ENCODE measurements around the gene TUBB4B.
"Not testable (repeated sequence)": the region's sequence is repeated elsewhere in the genome, so short reads cannot be mapped to it uniquely, and the experiment has no call there.

TUBB4B gene

GRCh38 chr9:137237759-137238726 is 3.0 kb upstream of the TUBB4B start:
- H3K4me3 ChIP-seq (ENCODE audit: low read depth, low read length) = no peak overlapping the region
- no peak for DNase-seq (ENCODE audit: low read depth, low spot score)
- no peak for TF ChIP-seq CTCF (IDR thresholded peaks at IDR 0.05; ENCODE audit: low read depth, low read length)
- in situ Hi-C loops (cut with HindIII; ENCODE audit: low sequenced_read_pairs) = no loop called here

- H3K4me3 ChIP-seq (ENCODE audit: low read depth, low read length) = peak overlapping the region; percentile 50
- in situ Hi-C loops (cut with HindIII; ENCODE audit: low sequenced_read_pairs) = not testable (repeated sequence)
Measured at GRCh38 chr9:137239541-137240200, 1.4 kb upstream of the TUBB4B start.

GRCh38 chr9:137240318-137240840 is 708 bp upstream of the TUBB4B start:
- no peak for TF ChIP-seq CTCF (IDR thresholded peaks at IDR 0.05; ENCODE audit: low read depth, low read length)
- in situ Hi-C loops (cut with HindIII; ENCODE audit: low sequenced_read_pairs) = no loop called here
- DNase-seq (ENCODE audit: low read depth, low spot score) = peak; percentile 83
- peak overlapping the region; percentile 50 for H3K4me3 ChIP-seq (ENCODE audit: low read depth, low read length)

More at GRCh38 chr9:137239541-137240200, 1.4 kb upstream of the TUBB4B start:
- DNase-seq (ENCODE audit: low read depth, low spot score) = not testable (repeated sequence)

GRCh38 chr9:137241490-137242268 is 592 bp downstream of the TUBB4B start:
- H3K4me3 ChIP-seq (ENCODE audit: low read depth, low read length) = peak overlapping the region; percentile 80
- peak; percentile 33 for DNase-seq (ENCODE audit: low read depth, low spot score)
- in situ Hi-C loops (cut with HindIII; ENCODE audit: low sequenced_read_pairs) = no loop called here
- TF ChIP-seq CTCF (IDR thresholded peaks at IDR 0.05; ENCODE audit: low read depth, low read length) = no peak

- TF ChIP-seq CTCF (IDR thresholded peaks at IDR 0.05; ENCODE audit: low read depth, low read length) = no peak
- DNase-seq (ENCODE audit: low read depth, low spot score) = no peak
- in situ Hi-C loops (cut with HindIII; ENCODE audit: low sequenced_read_pairs) = no loop called here
- H3K4me3 ChIP-seq (ENCODE audit: low read depth, low read length) = peak overlapping the region; percentile 80
Measured at GRCh38 chr9:137242269-137243203, 1.4 kb downstream of the TUBB4B start.

GRCh38 chr9:137243266-137243625 is 2.2 kb downstream of the TUBB4B start:
- DNase-seq (ENCODE audit: low read depth, low spot score); H3K4me3 ChIP-seq (ENCODE audit: low read depth, low read length); in situ Hi-C loops (cut with HindIII; ENCODE audit: low sequenced_read_pairs): not testable (repeated sequence)

Measured in astrocyte of the spinal cord (primary cell).